ENCODE measurements around the gene STIM1.

DNA sequence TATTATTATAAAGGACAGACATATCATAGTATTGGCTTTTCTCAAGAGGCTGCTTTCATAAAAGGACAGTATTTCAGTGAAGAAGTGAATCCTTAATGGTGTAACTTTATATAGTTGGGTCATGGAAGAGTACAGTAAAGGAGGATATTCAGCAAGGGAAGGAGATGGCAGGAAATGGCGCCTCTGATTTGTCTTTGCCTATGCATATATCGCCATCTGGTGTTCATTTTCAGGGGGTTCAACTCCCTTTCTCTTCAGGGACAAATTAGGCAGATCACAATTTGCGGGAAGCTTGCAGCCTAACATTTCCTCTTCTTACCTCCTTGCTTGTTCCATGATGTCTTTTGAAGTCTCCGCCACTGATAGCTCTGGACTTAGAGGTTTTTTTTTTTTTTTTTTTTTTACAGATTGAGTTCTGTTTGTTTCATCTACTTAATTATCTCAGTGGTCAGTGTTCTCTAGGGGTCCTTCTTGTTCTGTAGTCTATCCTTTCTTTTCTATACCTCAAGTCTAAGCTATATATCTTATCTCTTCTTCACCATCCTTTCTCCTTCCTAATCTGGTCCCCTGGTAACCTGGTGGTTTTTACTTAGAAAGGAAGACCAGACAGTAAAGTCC is 217.3 kb downstream of the STIM1 start:
- TF ChIP-seq CTCF (IDR thresholded peaks at IDR 0.05; ENCODE audit: low read length) (peak; percentile 83), EZH2 (IDR thresholded peaks at IDR 0.05; ENCODE audit: borderline replicate concordance, low read length) (no peak)

Data from OCI-LY1 (cell line).